D341Med (cell line): ENCODE data around the gene HLA-G.

ENCODE experiments used
- DNase-seq: peaks from one replicate; pipeline ENCODE4 v3.0.0; 2012; ENCODE audit warnings: low spot score

Gene HLA-G

GRCh38 chr6:29818892-29819291, 8.7 kb upstream of the HLA-G start:
- DNase-seq = no peak

- no peak for DNase-seq
These were observed 3.5 kb upstream of the HLA-G start for GRCh38 chr6:29824144-29824543.

- DNase-seq = no peak
These were observed 1.8 kb upstream of the HLA-G start for GRCh38 chr6:29825848-29826247.

GRCh38 chr6:29826271-29826670, 1.4 kb upstream of the HLA-G start:
- DNase-seq = no peak

GRCh38 chr6:29828471-29828797, 809 bp downstream of the HLA-G start:
- no peak for DNase-seq

GRCh38 chr6:29829766-29830165, 2.1 kb downstream of the HLA-G start:
- no peak for DNase-seq

GRCh38 chr6:29830409-29830808, 2.8 kb downstream of the HLA-G start:
- no peak for DNase-seq

GRCh38 chr6:29831776-29832175, 4.2 kb downstream of the HLA-G start:
- DNase-seq = no peak

- DNase-seq = peak; percentile 52
These were observed 7.2 kb downstream of the HLA-G start for GRCh38 chr6:29834564-29835436.

GRCh38 chr6:29839917-29840316, 12.3 kb downstream of the HLA-G start:
- DNase-seq = no peak

GRCh38 chr6:29841030-29841429, 13.4 kb downstream of the HLA-G start:
- no peak for DNase-seq

- no peak for DNase-seq
These were observed 17.9 kb downstream of the HLA-G start for GRCh38 chr6:29845405-29846006.

GRCh38 chr6:29847871-29848630, 20.4 kb downstream of the HLA-G start:
- peak; percentile 83 for DNase-seq

GRCh38 chr6:29850011-29850553, 22.5 kb downstream of the HLA-G start:
- DNase-seq = no peak

GRCh38 chr6:29851190-29851589, 23.6 kb downstream of the HLA-G start:
- no peak for DNase-seq

- no peak for DNase-seq
These were observed 25.6 kb downstream of the HLA-G start for GRCh38 chr6:29853245-29853644.

GRCh38 chr6:29858006-29858405, 30.4 kb downstream of the HLA-G start:
- DNase-seq = no peak

GRCh38 chr6:29861521-29862255, 34.1 kb downstream of the HLA-G start:
- no peak for DNase-seq

GRCh38 chr6:29864037-29864810, 36.6 kb downstream of the HLA-G start:
- no peak for DNase-seq

- no peak for DNase-seq
These were observed 38.0 kb downstream of the HLA-G start for GRCh38 chr6:29865631-29866030.

GRCh38 chr6:29870104-29870503, 42.5 kb downstream of the HLA-G start:
- no peak for DNase-seq
